22Rv1 (cell line): ENCODE data around the gene SPIRE1.

Source experiments
- CTCF ChIP-seq: fragments of 450-650 bp; IDR thresholded peaks from 2 replicates; pipeline ENCODE4 v1.5.1; 2017; ENCODE audit warnings: mild to moderate bottlenecking
- ZFX ChIP-seq: fragments of 450-650 bp; IDR thresholded peaks from 2 replicates; pipeline ENCODE4 v1.6.1; 2017; ENCODE audit warnings: antibody characterized with exemption, borderline replicate concordance

DNA sequence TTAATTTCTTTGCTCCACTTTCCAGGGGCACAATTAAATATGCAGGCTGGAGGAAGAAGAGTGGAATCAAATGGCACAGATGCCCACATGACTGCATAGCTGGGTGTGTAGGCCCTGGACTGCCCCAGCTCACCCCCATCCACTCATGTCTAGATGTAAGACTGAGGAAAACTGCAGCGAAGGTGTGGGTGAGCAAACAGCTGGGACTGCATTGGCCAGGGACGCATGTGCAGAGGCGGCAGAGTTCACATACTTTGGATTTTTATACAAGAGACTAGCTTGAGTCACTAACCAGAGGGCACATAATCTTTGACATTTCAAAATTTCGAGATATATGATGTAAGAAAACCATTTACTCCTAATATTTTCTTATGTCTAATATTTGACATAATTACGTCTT, 60.1 kb downstream of the SPIRE1 start:
- no peak for TF ChIP-seq CTCF
- no peak for TF ChIP-seq ZFX
